CD1c-positive myeloid dendritic cell (primary cell): Measurements from ENCODE around the gene NR1I2.

Experiments used
- DNase-seq: peaks from one replicate; pipeline ENCODE4 v3.0.0-alpha.2; 2016; ENCODE audit errors: extremely low spot score

NR1I2 gene

GRCh38 chr3:119819806-119820205 is 37.9 kb downstream of the NR1I2 start:
- DNase-seq: peak; percentile 12

- DNase-seq: no peak
Measured at GRCh38 chr3:119825820-119826219, 43.9 kb downstream of the NR1I2 start.

GRCh38 chr3:119826711-119827608 is 45.1 kb downstream of the NR1I2 start:
- DNase-seq: no peak

GRCh38 chr3:119829420-119829819 is 47.5 kb downstream of the NR1I2 start:
- DNase-seq: no peak

- no peak for DNase-seq
Measured at GRCh38 chr3:119831022-119831421, 49.1 kb downstream of the NR1I2 start.

GRCh38 chr3:119831941-119832371 is 50.1 kb downstream of the NR1I2 start:
- DNase-seq: no peak

- peak; percentile 50 for DNase-seq
Measured at GRCh38 chr3:119834754-119835370, 53.0 kb downstream of the NR1I2 start.

- DNase-seq: peak; percentile 17
Measured at GRCh38 chr3:119835556-119835955, 53.7 kb downstream of the NR1I2 start.

- no peak for DNase-seq
Measured at GRCh38 chr3:119841808-119842471, 60.0 kb downstream of the NR1I2 start.

GRCh38 chr3:119849126-119849525 is 67.2 kb downstream of the NR1I2 start:
- DNase-seq: no peak

- DNase-seq: no peak
Measured at GRCh38 chr3:119856695-119857094, 74.8 kb downstream of the NR1I2 start.

- no peak for DNase-seq
Measured at GRCh38 chr3:119858957-119859356, 77.1 kb downstream of the NR1I2 start.

- no peak for DNase-seq
Measured at GRCh38 chr3:119859728-119860127, 77.8 kb downstream of the NR1I2 start.

GRCh38 chr3:119861681-119862080 is 79.8 kb downstream of the NR1I2 start:
- no peak for DNase-seq

GRCh38 chr3:119862616-119863015 is 80.7 kb downstream of the NR1I2 start:
- no peak for DNase-seq

- DNase-seq: no peak
Measured at GRCh38 chr3:119864476-119864875, 82.6 kb downstream of the NR1I2 start.
